IPS DF 4.7 (cell line): ENCODE results near the gene SLC11A2.
"Not testable (repeated sequence)": the region's sequence is repeated elsewhere in the genome, so short reads cannot be mapped to it uniquely, and the experiment has no call there.

Source experiments
- DNase-seq: peaks from one replicate; pipeline ENCODE4 v3.0.0-alpha.2; 2013; ENCODE audit warnings: low spot score; ENCODE audit errors: extremely low read depth

Gene SLC11A2

DNA sequence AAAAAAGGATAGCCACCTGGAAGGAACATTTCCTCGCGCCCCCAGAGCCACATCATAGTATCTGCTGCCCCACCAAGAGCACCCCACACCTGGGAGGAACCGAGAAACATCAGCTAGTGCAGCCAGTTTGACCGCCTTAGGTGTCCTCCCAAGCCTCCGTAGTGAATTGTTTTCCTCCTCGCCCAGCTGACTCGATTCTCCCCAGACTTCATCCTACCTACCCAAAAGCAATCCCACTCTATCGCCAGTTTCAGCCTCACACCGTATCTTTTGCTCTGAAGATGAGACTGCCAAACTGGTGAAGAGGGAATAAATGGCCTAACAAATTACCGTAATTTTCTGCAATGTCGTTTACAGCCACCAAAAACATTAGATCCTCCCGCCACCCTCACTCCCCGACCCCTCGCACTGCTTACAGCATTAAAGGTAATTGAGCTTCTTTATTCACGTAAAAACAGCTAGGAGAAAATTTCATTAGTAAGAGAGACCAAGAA is 1.2 kb upstream of the SLC11A2 start:
- no peak for DNase-seq

DNA sequence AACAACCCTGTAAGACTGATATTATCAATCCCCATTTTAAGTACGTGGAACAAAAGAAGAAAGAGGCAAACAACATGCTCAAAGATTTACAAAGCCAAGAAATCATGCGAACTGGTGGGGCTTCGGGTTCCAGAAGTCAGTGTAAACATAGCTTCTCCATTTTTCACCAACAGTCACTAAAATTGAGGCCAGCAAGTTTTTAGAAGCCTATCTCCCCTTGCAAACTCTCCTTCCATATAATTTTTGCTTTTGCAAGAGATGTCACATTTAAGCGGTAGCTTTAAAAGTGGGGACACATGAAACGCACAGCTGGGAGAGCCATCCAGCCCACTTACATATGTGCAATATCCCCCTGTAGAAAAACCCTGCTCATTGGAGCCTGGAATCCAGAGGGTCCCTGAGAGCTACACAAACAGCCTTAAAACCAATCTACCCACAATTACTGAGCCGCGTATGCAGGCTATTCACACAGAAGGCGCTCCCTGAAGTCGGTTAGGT is 797 bp downstream of the SLC11A2 start:
- DNase-seq, result no peak

DNA sequence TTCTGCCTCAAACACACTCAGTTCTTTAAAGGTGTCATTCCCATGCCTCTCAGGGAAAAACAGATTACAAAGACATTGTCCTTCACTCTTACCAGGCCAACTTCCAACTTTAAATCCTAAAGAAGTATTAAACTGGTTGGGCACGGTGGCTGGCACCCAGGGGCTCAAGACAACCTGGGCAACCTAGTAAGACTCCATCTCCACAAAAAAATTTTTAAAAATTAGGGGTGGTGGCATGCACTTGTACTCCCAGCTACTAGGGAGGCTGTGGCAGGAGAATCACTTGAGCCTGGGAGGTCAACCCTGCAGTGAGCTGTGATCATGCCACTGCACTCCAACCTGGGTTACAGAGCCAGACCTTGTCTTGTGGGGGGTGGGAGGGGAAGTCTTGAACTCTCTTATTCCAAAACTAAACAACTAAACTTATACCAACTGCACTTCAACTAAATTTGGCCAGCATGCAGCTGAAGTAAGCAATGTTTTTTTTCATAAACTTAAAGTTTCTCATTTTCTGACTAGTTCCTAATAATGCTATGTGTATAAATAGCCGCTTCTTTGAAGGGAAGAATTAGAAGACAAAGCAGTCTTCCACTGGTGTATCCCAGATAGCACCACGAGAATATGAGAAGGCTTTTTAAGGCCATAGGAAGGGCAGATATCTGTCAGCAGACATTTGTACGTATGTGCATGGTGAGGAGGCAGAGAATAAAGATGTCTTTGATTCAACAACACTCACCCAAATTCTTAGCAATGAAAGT is 2.4 kb downstream of the SLC11A2 start:
- DNase-seq, result no peak

DNA sequence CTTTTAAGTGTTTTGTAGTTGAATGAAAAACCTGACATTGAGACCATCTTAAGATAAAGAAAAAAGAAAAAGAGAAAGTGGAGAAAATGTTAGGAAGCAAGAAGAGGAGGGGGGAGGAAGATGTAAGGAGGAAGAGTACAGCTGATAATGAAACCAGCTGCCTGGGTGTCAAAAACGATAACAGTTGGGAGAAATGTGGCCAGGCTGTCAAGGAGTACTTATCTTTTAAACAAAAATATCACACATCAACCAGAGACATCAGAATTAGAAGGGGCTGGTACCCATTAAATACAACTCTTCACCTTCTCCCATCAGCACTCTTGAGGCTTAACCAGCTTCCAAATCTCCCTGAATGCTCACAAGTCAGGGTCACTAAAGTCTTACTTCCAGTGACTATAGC is 4.5 kb downstream of the SLC11A2 start:
- no peak for DNase-seq

DNA sequence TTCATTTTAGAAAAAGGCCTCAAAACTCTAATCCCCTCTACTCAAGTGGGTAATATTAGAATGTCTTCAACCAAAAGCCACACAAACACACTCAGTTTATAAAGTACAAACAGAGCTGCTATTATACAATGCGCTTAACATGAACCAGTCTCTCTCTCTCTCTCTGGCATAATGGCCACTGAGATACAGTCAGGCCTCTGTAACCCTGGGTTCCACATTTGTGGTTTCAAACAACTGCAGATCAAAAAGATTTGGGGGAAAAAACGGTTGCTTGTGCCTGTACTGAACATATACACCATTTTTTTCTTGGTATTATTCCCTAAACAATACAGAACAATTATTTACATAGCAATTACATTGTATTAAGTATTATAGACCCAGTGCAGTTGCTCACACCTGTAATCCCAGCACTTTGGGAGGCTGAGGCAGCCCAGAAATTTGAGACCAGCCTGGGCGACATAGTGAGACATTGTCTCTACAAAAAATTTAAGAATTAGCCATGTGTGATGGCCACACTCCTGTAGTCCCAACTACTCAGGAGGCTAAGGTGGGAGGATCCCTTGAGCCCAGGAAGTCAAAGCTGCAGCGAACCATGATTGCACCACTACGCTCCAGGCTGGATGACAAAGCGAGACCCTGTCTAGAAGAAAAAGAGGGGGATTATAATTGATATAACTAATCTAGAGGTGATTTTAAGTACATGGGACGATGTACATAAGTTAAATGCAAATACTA is 5.6 kb downstream of the SLC11A2 start:
- DNase-seq, result no peak

DNA sequence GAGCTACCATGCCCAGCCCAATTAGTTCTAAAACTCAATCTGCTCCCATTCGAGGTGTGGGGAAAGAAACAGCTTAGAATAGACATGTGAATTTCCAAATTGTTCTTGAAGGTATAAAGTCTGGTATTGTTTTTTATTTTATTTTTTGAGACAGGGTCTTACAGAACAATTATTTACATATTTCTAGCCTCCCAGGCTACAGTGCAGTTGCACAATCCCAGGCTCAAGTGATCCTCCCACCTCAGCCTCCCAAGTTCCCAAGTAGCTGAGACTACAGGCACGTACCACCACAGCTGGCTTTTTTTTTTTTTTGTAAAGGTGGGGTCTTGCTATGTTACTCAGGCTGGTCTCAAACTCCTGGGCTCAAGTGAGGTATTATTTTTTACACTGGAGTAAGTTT is 6.3 kb downstream of the SLC11A2 start:
- no peak for DNase-seq

DNA sequence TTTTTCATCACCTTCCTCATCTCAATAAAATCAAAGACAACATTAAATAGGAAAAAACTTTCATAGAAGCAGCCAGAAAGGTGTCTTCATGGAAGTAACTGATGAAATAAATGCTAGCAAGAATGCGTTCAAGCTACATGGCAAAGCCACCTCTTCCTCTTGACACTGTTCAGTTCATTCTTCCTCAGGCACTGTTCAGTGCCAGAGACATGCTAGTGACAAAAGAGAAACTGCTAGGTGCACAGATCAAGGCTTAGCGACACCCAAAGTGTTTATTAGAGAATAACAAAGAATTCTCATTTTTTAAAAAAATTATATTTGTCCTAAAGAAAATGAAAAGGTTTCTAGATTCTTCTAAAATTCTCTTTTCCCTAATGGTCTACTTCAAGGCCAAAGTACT is 7.2 kb downstream of the SLC11A2 start:
- no peak for DNase-seq

DNA sequence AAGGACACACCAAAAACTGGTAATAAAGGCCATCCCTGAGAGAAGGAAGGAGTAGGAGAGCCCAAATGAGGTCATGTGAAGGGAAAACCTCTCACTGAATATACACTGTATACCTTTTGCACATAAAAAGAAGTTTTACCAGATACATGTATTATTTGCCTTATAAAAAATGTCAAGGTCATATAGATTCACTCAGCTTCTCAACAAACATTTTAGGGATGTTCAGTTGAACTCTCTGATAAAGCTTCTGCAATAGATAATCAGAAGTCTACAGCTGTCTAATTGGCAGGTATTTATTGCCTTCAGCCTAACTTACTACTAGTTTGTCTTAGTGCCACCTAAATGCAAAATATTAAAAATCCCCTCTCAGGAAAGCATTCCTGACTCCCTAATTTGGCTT is 8.7 kb downstream of the SLC11A2 start:
- no peak for DNase-seq

DNA sequence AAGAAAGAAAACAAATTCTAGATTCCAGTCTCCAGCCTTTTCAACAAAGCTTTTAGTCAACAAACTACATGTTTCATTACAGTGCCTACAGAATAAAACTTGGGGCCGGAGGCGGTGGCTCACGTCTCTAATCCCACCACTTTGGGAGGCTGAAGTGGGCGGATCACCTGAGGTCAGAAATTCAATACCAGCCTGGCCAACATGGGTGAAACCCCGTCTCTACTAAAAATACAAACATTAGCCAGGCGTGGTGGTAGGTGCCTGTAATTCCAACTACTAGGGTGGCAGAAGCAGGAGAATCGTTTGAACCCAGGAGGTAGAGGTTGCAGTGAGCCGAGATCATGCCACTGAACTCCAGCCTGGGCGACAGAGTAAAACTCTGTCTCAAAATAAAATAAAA is 11.7 kb downstream of the SLC11A2 start:
- not testable (repeated sequence) for DNase-seq

DNA sequence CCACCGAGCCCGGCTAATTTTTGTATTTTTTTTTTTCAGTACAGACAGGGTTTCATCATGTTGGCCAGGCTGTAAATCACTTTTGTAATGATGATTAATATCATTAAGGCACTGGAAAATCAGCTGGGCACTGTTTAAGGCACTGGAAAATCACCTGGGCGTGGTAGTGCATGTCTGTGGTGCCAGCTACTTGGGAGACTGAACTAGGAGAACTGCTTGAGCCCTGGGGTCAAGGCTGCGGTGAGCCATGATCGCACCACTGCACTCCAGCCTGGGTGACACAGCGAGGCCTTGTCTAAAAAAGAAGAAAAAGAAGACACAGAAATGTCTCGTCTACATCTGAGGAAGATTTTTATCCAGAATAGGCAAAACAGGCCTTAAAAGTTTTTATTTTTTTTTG is 12.7 kb downstream of the SLC11A2 start:
- DNase-seq, result no peak

DNA sequence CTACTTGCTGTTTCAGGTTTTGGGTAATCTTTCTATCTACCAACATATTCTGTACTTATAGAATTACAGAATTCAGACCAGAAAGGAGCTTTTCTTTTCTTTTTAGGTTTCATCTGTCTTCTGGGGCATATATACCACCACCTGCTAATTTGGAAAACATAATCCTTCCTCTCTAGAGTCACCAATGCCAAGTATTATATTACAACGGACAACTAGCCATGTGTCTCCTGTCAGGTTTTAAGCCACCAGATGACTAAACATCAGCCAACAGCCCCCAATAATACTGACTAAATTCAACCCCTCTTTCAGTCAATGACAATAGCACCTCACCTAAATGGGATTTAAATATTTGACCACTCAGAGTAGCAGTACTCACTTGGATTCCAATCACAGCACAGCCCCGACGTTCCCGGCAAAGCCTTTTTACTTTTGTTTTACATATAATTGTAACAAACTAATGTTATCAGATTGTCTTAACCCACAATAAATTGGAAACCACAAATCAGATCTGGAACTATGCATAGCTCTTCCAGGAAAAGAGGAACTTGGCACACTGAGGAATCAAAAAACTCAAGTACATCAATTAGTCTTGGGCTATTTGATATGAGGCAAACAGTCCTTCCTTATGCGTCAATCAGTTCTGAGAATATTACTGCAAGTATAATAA is 13.5 kb downstream of the SLC11A2 start:
- no peak for DNase-seq

DNA sequence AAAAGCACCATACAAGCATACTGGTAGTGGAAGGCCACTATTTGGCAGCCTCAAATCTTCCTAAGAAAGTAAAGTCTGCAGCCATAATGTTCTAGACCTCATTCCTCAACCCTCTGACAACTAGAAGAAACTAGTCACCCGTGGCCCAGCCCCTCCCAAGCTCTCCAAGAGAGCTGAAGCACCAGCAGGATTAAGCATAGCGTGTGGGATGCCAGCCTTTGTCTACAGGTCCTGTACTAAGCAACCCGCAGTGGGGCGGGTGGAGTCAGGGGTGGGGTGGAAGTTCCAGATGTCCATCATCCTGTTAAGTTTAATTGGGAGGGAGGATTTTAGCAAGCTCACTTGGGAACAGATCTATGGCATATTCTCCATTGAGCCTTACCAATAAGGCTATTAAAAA is 14.2 kb downstream of the SLC11A2 start:
- no peak for DNase-seq

DNA sequence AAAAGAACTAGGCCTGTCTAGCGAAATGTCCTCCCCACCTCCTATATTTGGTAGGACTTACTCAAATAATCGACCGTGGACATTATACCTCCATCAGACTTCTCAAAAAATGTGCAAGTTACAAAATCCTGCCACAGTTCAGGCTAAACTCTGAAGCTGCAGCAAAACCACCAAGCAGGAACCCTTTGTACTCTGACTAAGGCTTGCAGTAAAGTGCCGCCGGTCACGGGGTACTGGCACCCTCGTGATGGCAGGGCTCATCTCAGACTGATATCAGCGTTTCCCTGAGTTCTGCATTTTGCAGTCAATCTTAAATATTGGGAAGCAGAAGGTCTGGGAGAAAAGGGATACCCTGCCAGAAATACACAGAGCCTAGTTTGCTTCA is 17.1 kb downstream of the SLC11A2 start:
- no peak for DNase-seq

DNA sequence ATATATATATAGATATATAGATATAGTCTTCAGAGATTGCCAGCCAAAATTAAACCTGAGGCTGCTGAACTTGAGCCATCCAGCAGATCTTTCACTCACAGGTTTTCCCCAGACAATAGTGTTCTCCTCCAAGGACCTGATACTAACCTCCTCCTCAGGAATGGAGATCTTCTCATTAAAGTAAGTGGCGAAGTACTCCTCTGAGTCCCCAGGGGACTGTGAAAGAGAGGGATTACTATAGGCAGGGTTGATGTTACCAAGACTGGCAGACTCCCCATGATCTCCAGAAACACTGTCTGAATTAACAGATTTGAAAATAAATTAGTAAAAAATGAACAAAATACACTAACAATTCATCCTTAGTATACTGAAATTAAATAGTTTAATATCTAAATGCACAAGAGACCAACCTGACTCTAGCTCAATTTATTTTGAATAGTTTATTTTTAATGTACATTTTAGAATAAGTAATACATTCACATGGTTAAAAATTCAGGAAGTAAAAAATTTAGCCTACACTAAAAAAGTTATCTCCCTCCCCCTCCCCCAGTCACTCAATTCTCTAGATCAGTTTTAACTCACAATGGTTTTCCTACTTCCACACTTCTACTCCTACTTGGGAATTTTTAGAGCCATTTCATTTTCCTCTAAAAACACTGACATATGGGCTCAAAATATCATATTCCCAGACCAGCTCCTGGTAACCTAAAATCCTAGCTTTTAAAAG is 17.7 kb downstream of the SLC11A2 start:
- DNase-seq, result no peak

DNA sequence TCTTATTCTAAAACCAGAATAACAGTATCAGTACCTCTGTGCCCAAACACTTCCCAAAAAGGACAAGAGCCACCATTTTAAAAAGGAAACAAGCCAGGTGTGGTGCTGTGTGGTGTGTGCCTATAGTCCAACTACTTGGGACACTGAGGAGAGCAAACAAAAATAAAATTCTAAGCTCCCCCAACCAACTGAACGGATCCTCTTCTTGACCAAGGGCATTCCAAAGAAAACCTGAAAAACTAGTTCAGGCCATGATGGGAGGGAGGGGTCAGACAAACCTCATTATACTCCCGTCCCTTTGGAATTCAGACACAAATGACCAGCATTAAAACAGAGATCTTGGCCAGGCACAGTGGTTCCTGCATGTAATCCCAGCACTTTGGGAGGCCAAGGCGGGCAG is 20.5 kb downstream of the SLC11A2 start:
- no peak for DNase-seq

DNA sequence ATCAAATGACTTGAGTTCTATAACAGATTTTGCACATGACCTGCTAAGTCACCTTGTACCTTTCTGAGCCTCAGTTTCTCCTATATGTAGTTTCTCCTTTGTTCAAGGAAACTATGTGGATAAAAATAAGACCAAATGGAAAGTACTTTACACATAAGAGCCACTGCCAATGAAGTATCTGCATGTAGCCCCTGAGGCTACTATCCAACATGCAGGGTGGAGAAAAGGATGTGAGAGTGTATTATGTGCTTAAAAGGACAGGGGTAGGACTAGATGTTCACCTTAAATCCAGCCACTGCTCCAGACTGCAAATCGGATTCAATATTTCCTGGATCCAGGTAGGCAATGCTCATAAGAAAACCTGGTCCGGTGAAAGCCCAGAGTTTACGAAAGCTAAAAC is 21.2 kb downstream of the SLC11A2 start:
- DNase-seq, result no peak

DNA sequence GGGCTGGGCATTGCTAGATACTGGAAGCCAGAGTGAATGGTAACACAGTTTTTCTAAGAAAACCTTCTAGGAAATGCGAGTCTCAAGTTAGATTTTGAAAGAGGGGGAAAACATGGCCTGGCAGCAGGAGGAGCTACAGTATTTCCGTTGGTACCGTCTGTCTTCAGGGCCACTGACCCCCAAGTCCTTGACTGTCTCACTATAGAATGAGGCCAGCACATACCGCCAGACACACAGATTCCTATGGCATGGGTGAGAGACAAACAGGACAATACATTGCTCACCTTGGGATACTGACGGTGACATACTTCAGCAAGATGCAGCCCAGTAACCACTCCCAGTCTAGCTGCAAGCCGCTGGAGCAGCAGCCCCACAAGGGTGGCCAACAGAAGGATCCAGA is 21.7 kb downstream of the SLC11A2 start:
- DNase-seq, result no peak

DNA sequence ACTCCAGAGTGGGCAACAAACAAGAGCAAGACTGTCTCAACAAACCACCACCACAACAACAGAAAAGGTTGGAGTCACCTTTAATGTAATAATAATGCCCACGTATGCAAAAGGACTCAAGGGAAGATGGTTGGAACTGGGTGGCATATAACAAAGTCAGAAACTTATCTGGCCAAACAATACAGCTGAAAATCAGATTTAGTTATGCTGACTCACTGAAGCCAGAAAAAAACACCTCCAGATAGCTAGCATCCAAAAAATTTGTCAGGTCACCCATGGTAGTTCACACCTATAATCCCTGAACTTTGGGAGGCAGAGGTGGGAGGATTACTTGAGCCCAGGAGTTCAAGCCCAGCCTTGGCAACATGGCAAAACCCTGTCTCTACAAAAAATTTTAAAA is 24.4 kb downstream of the SLC11A2 start:
- DNase-seq, result no peak

DNA sequence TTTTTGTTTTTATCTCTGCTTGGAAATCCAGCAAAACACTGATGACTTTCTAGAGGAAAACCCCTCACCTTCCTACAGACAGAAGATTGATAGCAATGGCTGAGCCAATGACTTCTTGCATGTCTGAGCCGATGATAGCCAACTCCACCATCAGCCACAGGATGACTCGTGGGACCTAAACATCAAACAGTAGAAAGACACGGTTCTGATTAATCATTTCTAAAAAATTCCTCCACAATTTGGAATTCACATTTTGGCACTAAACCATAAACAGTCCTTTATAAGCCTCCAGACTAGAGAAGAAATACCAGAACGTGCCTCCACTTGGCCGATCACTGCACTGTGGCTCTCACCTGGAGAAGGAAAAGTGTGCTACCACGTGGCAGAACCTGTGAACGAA is 25.9 kb downstream of the SLC11A2 start:
- no peak for DNase-seq

DNA sequence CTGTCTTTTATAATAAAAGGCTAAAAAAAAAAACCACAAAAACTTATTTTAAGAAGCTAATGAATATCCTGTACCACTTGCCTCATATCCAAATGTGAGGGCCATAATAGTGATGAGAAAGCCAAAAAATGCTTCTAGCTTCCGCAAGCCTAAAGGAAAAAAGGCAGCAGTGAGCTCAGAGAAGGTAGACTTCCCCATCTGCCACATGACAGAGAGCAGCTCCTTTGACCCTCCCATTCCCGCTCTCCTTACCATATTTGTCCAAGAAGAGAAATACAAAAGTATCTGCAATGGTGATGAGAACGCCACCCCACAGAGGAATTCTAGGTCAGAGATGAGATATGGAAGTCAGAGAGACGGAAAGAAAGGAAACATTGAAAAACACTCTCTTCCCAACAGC is 27.1 kb downstream of the SLC11A2 start:
- DNase-seq, result no peak

DNA sequence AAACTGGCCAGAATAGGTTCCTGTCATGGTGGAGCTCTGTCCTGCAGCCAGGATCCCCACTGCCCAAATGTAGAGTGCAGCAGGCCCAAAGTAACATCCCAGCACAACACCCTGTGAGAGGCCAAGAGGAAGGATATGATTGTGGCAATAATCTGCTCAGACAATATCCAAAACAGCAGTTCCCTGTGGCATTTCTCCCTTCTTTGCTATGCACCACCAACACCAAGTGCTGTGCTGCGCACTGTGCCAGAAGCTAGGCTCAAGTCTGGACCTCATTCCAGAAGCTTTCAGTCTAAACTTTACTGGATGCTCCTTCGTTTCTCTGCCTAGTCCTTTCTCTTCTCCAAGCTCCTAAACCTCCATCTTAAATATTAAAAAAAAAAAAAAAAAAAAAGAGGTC is 33.4 kb downstream of the SLC11A2 start:
- DNase-seq, result no peak

DNA sequence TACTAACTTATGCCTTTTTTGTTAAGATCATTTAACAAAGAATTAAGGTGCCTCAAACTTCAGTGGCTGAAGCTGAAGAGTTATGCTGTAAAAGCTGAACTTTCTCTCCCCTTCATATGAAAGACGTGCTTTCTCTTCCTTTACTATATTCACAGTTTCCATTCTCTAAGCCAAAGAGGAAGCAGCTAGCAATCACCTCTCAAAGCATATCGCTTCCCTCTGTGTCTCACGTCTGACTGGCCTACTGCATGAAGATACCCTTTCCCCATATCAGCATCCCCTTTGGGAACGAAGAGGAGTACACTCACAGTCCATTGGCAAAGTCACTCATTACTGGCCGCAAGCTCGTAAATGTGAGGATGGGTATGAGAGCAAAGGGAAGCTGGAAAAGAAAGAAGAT is 34.9 kb downstream of the SLC11A2 start:
- DNase-seq, result no peak
